Measurements from ENCODE around the gene ARAP2.

DNA sequence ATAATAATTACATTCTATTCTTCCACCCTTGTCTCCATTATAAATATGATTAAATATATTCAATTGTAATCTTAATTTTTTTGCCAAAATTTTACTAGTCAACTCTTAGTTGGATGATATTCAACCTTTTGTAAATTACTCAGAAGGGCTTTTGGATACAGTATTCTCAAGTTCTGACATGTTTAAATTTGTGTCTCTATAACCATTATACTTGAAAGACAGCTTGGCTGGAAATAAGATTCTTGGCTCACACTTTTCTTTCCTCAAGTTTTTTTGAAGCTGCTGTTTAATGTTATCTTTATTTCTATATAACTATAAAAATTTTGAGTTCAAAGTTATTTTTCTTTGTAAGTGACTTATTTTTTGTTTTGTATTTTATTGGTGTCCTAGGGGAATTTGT lies 214.4 kb downstream of the ARAP2 start:
- TF ChIP-seq, protein P1, sequence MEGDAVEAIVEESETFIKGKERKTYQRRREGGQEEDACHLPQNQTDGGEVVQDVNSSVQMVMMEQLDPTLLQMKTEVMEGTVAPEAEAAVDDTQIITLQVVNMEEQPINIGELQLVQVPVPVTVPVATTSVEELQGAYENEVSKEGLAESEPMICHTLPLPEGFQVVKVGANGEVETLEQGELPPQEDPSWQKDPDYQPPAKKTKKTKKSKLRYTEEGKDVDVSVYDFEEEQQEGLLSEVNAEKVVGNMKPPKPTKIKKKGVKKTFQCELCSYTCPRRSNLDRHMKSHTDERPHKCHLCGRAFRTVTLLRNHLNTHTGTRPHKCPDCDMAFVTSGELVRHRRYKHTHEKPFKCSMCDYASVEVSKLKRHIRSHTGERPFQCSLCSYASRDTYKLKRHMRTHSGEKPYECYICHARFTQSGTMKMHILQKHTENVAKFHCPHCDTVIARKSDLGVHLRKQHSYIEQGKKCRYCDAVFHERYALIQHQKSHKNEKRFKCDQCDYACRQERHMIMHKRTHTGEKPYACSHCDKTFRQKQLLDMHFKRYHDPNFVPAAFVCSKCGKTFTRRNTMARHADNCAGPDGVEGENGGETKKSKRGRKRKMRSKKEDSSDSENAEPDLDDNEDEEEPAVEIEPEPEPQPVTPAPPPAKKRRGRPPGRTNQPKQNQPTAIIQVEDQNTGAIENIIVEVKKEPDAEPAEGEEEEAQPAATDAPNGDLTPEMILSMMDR (IDR thresholded peaks at IDR 0.05; ENCODE audit: low read depth, low read length, poor library complexity, severe bottlenecking) = no peak
- TF ChIP-seq EZH2phosphoT487 (IDR thresholded peaks at IDR 0.05; ENCODE audit: borderline replicate concordance, low read length) = no peak
